ENCODE results near the gene SLC25A48.

DNA sequence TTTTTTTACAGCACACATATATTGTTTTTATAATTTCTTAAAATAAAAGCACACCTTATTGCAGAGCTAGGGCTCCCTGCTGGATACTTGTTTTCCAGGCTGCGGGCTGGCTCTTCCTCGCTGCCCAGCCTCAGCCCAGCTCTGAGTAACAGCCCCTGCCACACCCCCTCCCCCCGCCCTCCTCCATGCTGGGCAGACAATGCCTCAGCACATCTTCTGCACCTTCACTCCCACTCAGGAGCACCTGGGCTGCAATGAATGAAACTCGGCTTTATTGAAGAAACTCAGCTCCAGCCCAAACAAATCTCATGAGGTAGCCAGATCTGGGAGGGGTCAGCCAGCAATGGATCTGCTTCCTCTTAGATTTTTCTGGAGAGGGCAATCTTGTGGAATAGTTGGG lies 51.7 kb downstream of the SLC25A48 start:
- TF ChIP-seq, protein P1, sequence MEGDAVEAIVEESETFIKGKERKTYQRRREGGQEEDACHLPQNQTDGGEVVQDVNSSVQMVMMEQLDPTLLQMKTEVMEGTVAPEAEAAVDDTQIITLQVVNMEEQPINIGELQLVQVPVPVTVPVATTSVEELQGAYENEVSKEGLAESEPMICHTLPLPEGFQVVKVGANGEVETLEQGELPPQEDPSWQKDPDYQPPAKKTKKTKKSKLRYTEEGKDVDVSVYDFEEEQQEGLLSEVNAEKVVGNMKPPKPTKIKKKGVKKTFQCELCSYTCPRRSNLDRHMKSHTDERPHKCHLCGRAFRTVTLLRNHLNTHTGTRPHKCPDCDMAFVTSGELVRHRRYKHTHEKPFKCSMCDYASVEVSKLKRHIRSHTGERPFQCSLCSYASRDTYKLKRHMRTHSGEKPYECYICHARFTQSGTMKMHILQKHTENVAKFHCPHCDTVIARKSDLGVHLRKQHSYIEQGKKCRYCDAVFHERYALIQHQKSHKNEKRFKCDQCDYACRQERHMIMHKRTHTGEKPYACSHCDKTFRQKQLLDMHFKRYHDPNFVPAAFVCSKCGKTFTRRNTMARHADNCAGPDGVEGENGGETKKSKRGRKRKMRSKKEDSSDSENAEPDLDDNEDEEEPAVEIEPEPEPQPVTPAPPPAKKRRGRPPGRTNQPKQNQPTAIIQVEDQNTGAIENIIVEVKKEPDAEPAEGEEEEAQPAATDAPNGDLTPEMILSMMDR (IDR thresholded peaks at IDR 0.05), result no peak
- no peak for TF ChIP-seq POLR2A (IDR thresholded peaks at IDR 0.05)
